Peyer's patch (tissue), 4 donors: ENCODE results near the gene BHLHA9. TPM values are rescaled to one million over a fixed set of nuclear protein-coding genes. Genes with fewer than 3 reads are reported as not detected.
A peak's percentile ranks its signal among the peaks of the same experiment; 100 is the strongest.

Experiments
- DNase-seq, 3 donors: peaks; one replicate each; pipeline ENCODE4 v3.0.0-alpha.2; 2017 to 2019
- H3K27ac ChIP-seq, 4 donors: fragments of 200-600 bp; sonication (generic); one replicate each; pipeline ENCODE4 v1.5.1; 2016 to 2019
- H3K27me3 ChIP-seq, 2 donors: fragments of 200-600 bp; sonication (generic); one replicate each; pipeline ENCODE4 v1.5.1; 2019
- H3K36me3 ChIP-seq, 3 donors: fragments of 200-600 bp; sonication (generic); one replicate each; pipeline ENCODE4 v1.5.1; 2016 to 2019
- H3K4me1 ChIP-seq, 4 donors: fragments of 200-600 bp; sonication (generic); one replicate each; pipeline ENCODE4 v1.5.1; 2016 to 2019
- H3K4me3 ChIP-seq, 4 donors: fragments of 200-600 bp; sonication (generic); 1 replicate in 3 of 4; 2 replicates in 1 of 4; pipeline ENCODE4 v1.5.1; 2016 to 2019; ENCODE audit warnings: mild to moderate bottlenecking in 1 of 4
- H3K9me3 ChIP-seq, 4 donors: fragments of 200-600 bp; sonication (generic); one replicate each; pipeline ENCODE4 v1.5.1; 2016 to 2019; ENCODE audit warnings: mild to moderate bottlenecking in 1 of 4
- CTCF ChIP-seq, 6 experiments: fragments of 450-650 bp in 4 of 6; fragments of 200-600 bp in 2 of 6; sonication (generic) in 1 of 6; IDR thresholded peaks; one replicate each; pipeline ENCODE4 v1.5.1; 2017 to 2019; ENCODE audit warnings: antibody characterized with exemption in 6 of 6, mild to moderate bottlenecking in 3 of 6, moderate library complexity in 1 of 6
- POLR2A ChIP-seq, 2 donors: fragments of 450-650 bp; IDR thresholded peaks; one replicate each; pipeline ENCODE4 v1.5.1; 2017; ENCODE audit warnings: antibody characterized with exemption in 2 of 2, mild to moderate bottlenecking in 2 of 2, moderate library complexity in 2 of 2
- total RNA-seq, 4 donors: library from RNA; depleted of rRNA; stranded (reverse); fragments of >200 nt; gene quantifications; one replicate each; pipeline ENCODE4 v1.1.0, GENCODE V29; 2016

The BHLHA9 gene
- total RNA-seq, 4 donors from 2014 or later: not detected

GRCh38 chr17:1286379-1287106, 16.3 kb downstream of the BHLHA9 start:
- Histone ChIP-seq H3K9me3 (no peaks in the 10 kb centered on the region), H3K27me3 (no peaks in the 10 kb centered on the region), H3K4me1 (no peaks in the 10 kb centered on the region), H3K4me3 (no peak overlapping the region), H3K27ac (no peak overlapping the region), H3K36me3 (no peaks in the 10 kb centered on the region)
- no peak for DNase-seq
- TF ChIP-seq POLR2A (IDR thresholded peaks at IDR 0.05): no peak
- no peak for TF ChIP-seq CTCF (IDR thresholded peaks at IDR 0.05)

GRCh38 chr17:1289695-1290094, 19.5 kb downstream of the BHLHA9 start:
- H3K9me3 ChIP-seq: no peaks in the 10 kb centered on the region

GRCh38 chr17:1290676-1291075, 20.4 kb downstream of the BHLHA9 start:
- no peaks in the 10 kb centered on the region for H3K27me3 ChIP-seq
- H3K9me3 ChIP-seq: no peaks in the 10 kb centered on the region
- H3K4me3 ChIP-seq: no peak overlapping the region
- no peak for TF ChIP-seq POLR2A (IDR thresholded peaks at IDR 0.05)
- TF ChIP-seq CTCF (IDR thresholded peaks at IDR 0.05): no peak
- no peak overlapping the region for H3K27ac ChIP-seq
- H3K4me1 ChIP-seq: no peaks in the 10 kb centered on the region
- DNase-seq: no peak
- no peaks in the 10 kb centered on the region for H3K36me3 ChIP-seq

More at GRCh38 chr17:1289695-1290094, 19.5 kb downstream of the BHLHA9 start:
- H3K4me3 ChIP-seq: no peak overlapping the region
- no peak for DNase-seq
- H3K27ac ChIP-seq: no peak overlapping the region
- no peaks in the 10 kb centered on the region for H3K4me1 ChIP-seq
- no peaks in the 10 kb centered on the region for H3K27me3 ChIP-seq
- no peaks in the 10 kb centered on the region for H3K36me3 ChIP-seq
- TF ChIP-seq CTCF (IDR thresholded peaks at IDR 0.05) (no peak), POLR2A (IDR thresholded peaks at IDR 0.05) (no peak)

- Histone ChIP-seq H3K4me3 (no peak overlapping the region), H3K27ac (no peak overlapping the region), H3K27me3 (no peaks in the 10 kb centered on the region), H3K36me3 (no peaks in the 10 kb centered on the region), H3K9me3 (no peaks in the 10 kb centered on the region), H3K4me1 (peaks cover 0 to 5% (median 0%) of the 10 kb centered on the region in 4 donors)
- no peak for TF ChIP-seq POLR2A (IDR thresholded peaks at IDR 0.05)
- peak in 2 of 3 donors; percentile 72 to 88 for DNase-seq
Observed at GRCh38 chr17:1294157-1294717, 24.0 kb downstream of the BHLHA9 start.

- Histone ChIP-seq H3K27me3 (no peaks in the 10 kb centered on the region), H3K9me3 (no peaks in the 10 kb centered on the region), H3K36me3 (no peaks in the 10 kb centered on the region), H3K4me1 (peaks cover 0 to 5% (median 0%) of the 10 kb centered on the region in 4 donors), H3K4me3 (peak overlapping the region in 1 of 4 donors; percentile 12), H3K27ac (no peak overlapping the region)
- no peak for TF ChIP-seq POLR2A (IDR thresholded peaks at IDR 0.05)
- no peak for TF ChIP-seq CTCF (IDR thresholded peaks at IDR 0.05)
- DNase-seq: peak in 1 of 3 donors; percentile 53
Observed at GRCh38 chr17:1298606-1299005, 28.4 kb downstream of the BHLHA9 start.

GRCh38 chr17:1299552-1300370, 29.5 kb downstream of the BHLHA9 start:
- no peak for TF ChIP-seq POLR2A (IDR thresholded peaks at IDR 0.05)
- no peak for TF ChIP-seq CTCF (IDR thresholded peaks at IDR 0.05)
- Histone ChIP-seq H3K27me3 (no peaks in the 10 kb centered on the region), H3K4me1 (peaks cover 0 to 5% (median 0%) of the 10 kb centered on the region in 4 donors), H3K27ac (no peak overlapping the region), H3K36me3 (no peaks in the 10 kb centered on the region), H3K4me3 (no peak overlapping the region), H3K9me3 (no peaks in the 10 kb centered on the region)
- DNase-seq: no peak
